GM21528 (cell line): ENCODE data around the gene PLXNA2.

Experiments used
- ATAC-seq: cut with Tn5 transposase; IDR thresholded peaks from one replicate; pipeline ENCODE4 v1.9.1; 2021; ENCODE audit warnings: mild to moderate bottlenecking, moderate library complexity; ENCODE audit not compliant: unreplicated experiment, low FRiP score

The PLXNA2 gene

DNA sequence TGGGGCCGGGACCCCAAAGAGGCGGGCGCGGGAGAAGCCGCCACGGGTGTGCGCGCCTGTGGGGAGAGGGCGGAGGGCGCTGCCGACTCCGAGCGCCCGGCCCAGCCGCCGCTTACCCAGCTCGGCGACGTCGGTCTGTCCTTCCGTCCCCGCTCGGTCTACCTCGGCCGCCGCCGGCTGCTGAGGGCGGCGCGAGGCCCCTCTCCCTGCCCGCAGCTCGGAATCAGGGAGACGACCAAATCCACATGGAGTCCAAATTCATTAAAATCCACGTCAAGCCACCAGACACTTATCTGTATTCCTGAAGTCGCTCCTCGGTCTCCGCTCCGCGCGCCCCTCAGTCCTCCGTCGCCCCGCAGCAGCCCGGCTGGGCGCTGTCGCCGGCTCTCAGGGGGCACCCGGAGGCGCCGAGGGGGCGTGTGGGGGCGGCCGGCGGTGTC lies 637 bp downstream of the PLXNA2 start:
- no peak for ATAC-seq

DNA sequence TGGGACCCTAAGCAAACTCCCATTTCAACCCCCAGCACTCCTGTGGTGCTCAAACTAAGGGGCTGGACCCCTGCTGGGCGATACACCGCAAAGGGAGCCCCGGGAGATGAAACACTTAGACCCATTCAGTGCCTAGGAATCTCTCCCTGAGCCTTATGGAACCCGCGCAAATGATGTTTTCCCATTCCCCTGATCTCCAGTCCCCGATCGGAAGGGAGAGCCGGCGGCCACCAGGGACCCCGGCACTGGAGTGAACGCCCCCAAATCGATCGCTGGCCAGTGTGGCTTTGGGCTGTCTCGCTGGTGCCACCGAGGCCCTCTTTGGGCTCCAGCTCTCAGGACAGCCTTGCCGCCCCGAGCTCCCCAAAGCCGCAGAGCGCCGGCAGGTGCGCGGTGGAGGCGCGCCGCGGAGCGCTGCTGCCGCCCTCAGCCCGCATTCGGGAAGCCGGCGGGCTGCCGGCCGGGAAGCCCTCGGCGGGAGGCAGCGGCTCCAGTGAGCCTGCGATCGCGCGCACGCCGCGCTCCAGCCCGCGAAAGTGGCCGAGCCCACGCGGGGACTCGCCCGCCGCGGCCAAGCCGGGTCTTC lies 1.1 kb downstream of the PLXNA2 start:
- ATAC-seq = no peak

DNA sequence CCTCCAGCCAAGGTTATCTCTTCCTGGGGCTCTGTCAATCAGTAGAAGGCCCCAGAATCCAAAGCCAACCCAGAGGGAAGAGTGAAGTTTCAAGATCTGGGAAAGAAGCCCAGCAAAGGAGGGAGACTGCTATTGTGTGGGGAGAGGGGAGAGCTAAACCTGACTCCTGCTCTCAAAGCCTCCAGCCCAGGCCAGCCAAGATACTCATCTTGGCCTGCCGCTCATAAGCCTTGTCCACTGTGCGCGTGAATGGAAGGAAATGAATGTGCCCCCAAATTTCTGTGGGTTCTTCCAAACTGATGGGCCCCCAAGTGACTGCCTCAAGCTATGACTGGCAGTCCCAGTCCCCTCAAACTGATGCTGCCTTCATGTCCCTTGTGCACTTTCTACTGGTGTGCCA lies 2.0 kb downstream of the PLXNA2 start:
- ATAC-seq = no peak

DNA sequence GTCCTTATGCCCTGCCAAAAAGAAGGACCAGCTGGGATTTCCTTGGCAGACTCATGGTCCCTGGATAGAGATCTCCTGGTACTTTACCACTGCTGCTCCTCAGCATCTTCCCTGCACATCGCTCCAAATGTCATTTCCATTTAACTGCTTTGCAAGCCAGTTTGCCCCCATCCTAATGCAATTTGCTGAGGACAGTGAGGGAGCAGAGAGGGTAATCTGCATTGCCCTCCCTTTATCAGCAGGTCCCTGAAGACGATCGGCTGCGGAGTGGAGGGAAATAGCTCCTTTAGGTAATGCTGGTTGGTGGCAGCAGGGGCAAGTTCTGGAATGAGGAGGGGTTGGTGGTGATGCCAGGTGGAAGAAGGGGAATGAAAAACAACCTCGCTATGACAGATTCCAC lies 2.7 kb downstream of the PLXNA2 start:
- ATAC-seq = no peak

DNA sequence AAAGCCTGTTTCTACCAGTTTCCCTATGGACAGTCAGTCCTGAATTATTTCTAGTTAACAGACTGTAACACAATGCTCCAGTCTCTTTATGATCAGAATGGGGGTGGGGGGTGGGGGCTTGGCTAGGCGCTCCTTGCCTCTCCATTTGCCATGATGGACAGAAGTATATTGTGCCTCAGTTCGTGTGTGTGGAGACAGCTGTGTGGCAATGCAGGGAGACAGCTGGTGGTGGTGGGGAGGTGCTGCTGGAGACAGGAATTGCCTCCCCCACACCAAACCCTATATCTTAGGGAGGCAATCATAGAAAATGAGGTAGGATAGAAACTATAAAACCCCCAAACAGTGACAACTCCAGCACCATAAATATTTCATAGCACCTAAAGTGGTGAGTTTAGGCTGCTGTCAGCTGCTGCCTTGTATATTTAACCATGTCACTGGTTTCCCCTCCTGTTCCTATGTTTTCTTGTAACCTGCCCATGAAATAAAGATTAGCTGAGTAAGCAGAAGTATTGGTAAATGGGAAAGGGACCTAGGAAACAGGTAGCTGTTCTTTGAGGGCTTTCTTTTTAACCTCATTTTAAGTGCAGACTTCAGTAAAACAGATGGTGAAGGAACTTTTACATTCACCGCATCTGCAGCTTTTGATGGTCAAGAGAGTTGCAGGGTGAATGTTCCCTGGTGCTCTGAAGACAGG lies 3.4 kb downstream of the PLXNA2 start:
- no peak for ATAC-seq

DNA sequence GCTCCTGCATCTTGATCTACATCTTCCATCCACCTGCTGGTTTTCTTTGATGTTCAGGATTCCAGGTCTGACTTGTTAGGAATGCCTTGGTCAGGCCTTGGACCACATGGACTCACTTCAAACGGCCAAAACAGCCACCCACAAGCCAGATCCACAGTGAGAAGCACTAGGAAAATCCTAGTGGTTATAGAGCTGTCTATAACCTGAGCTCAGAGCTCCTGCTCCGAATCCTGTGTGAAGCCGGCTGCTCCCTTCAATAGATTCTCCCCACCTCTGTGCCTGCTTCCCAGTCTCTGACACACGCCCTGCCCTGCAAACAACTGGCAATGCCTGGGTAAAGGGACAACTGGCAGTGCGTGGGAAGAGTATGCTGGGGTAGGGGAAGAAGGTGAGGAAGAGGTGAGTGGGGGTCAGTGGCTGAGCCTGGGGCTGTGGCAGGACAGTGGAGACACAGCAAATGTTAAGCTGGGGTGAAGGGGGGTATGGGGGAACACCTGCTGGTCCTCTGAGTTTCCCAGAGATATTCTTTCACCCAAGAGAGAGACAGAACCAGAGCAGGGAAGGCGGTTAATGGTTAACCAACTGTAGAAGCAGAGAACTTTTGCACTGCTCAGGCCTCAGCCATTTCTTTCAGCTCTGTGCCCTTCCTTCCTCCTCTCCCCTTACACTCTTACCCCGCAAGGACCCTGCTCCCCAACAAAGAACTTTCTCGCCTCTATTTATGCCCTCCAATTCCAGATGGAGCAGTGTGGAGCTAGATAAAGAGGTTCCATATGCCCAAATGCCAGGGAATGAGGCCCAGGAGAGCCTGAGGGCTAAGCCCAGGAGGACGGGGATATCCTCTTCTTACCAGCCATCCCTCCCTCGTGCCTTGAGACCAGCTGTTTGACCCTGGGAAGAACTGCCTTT lies 4.5 kb downstream of the PLXNA2 start:
- ATAC-seq = no peak

DNA sequence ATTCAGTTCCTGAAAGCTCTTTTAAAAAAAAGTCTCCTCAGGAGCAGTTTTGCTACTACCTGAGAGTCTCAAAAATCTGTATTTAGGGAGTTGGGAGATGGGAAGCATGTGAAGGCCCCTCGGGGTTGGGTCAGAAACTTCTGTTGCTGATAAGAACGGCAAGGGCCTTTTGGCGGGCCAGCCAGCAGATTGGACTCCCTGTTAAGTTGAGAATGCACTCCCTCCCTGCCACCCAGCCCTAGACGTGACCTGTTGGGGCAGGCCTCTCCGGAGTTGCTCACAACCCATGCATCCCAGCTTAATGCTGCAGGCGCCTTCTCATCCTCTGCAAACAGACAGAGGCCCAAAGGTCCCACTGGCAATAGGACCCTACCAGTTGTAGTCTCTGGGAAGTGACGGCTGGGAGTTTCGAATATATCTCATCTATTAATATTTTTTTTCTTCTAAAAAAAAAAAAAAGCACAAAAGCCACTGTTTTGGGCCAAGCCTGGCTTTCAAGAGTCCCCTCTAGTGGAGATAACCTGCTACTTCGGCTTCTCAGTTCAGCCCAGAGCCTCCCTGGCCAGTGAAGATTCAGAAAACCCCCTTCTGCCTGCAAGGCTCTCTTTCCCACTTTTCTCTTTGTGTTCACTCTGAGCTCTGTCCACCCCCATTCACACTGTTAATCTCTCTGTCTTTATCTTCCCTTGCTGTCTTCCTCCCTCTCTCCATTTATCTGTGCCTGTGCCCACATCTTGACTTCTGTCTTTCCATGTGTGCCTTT lies 5.3 kb downstream of the PLXNA2 start:
- ATAC-seq = no peak

DNA sequence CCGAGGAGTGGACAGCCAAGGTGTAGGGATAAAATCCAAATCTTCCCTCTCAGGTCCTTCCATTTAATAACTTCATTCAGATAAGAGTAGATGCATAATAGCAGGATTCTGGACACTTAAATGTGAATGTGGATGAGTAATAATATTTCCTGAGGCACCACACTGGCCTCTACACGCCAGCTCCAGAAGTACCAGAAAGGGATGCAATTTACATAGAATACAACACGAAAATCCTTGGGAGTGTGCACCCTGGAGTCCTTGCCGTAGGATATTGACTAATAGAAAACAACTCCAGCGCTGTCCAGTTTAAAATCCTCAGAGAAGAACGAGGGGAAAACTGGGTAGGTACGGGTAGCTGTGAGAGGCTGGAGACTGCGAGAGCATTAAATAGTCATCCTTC lies 6.9 kb downstream of the PLXNA2 start:
- no peak for ATAC-seq

DNA sequence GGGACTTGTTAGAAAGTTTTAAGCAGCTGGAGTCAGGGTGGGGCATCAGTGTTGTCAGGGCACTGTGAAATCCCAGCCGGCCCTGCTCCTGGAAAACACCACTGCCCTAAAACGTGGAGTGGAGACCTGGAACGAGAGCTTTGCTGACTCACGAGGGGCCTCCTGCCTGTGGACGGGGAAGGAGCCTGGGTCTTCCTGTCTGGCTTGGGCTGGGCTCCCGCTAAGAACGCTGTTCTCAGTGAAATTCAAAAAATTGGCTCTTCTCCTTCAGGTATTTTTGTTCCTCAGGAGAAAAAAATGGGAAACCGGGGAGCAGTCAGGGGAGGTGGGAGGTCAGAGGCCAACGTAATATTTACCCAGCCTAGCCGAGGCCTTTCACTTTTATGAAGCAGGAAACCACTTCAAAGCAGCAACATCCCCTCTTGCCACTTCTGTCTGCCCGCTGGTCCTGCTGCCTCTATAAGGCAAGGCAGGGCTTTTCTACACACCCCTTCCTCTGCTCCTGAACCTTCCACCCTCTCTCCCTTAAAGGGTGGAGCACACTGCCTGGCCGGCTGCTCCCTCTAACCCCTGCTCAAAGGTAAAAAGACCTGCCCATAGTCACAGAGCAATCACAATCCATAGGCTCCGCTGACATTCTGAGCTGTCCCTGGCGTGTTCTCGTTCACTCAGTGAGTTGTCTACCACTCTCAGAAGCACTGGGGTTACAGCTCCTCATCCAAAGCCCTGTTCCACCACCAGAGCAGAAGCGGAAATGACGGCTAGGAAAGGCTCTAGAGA lies 8.0 kb downstream of the PLXNA2 start:
- no peak for ATAC-seq

DNA sequence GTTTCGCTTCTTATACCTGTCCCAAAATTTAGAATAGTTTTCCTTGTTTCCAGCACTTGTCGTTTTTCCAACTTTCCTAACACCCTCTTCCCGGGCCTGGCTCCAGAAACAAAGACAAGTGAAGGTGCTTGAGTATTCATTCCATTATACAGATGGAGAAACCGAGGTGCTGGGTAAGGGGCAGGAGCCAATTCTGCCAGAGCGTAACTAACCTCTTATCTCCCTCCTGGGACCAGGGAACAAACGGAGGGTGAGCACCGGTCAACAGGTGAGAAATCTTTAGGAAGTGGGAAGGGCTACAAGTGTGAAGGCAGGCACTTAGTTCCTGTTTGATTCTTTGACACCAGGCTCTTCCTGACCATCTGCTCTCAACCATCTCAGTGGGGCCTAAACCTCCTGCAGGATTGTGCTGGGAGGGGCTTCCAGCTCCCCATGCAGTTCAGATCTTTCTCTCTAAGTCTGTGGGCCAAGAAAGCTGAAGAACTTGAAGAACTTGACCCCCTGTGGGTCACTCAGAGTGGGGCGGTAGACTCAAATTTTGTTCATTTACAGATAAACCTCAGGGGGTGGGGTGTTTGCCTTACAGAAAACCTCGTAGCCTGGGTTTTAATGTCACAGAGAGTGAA lies 8.7 kb downstream of the PLXNA2 start:
- no peak for ATAC-seq

DNA sequence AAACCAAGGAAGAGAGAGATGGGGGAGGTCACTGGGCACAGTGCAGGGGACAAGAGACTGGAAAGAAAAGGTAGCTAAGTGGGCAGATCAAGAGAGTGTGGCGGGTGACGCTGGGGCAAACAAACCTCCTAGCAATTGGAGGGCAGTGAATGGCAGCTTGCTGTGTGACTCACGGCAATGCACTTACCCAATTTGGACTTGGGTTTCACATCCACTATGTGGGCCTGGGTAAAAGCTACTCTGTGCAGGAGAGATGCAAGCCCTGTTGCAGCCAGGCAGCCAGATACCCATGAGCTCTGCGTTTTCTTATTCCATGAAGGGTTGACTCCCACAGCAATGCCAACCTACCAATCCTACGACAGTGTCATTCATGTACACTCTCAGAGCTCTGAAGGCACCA lies 9.5 kb downstream of the PLXNA2 start:
- ATAC-seq = no peak

DNA sequence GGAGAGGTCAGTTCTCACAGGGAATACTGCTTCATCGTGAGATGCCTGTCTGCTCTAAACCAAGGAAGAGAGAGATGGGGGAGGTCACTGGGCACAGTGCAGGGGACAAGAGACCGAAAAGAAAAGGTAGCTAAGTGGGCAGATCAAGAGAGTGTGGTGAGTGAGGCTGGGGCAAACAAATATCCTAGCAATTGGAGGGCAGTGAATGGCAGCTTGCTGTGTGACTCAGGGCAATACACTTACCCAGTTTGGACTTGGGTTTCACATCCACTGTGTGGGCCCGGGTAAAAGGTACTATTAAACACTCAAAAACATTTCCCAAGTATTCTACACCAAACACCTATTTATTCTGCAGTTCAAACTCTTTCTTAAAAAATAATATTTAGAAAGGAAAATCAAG lies 10.2 kb downstream of the PLXNA2 start:
- ATAC-seq = no peak

DNA sequence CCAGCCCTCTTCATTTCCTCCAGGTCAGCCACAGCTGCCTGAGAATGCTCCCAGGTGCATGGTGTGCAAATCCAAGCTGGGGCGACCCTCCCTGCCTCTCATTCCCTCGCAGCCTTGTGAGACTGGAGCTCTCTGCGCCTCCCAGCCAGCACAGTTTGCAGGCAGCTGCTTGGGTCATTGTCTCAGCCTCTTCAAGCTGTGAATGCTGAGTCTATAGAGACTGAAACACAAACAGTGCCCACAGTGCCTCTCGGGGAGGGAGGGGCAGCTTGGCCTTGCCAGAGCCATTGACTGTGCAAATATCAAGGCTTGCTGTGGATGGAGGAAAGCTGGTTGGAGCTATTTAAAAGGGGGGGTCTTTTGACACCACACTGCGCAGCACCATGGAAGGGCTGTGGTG lies 10.6 kb downstream of the PLXNA2 start:
- no peak for ATAC-seq

DNA sequence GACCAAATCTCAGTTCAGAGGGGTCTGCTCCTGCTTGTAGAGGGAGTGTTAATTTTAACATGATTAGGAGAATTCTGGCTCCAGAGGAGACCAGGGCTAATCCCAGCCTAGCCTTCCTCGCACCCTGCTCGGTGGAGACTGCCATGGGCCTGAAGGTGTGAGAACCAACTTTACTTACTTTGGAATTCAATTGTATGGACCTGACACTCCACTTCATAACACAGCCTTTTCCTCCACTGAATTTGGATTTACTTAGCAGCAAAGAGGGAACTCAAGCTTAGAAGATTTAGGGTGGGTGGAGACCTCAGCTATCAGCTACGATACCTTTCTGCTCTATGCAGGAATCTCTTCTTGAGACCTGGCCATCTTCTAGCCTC lies 11.5 kb downstream of the PLXNA2 start:
- no peak for ATAC-seq

DNA sequence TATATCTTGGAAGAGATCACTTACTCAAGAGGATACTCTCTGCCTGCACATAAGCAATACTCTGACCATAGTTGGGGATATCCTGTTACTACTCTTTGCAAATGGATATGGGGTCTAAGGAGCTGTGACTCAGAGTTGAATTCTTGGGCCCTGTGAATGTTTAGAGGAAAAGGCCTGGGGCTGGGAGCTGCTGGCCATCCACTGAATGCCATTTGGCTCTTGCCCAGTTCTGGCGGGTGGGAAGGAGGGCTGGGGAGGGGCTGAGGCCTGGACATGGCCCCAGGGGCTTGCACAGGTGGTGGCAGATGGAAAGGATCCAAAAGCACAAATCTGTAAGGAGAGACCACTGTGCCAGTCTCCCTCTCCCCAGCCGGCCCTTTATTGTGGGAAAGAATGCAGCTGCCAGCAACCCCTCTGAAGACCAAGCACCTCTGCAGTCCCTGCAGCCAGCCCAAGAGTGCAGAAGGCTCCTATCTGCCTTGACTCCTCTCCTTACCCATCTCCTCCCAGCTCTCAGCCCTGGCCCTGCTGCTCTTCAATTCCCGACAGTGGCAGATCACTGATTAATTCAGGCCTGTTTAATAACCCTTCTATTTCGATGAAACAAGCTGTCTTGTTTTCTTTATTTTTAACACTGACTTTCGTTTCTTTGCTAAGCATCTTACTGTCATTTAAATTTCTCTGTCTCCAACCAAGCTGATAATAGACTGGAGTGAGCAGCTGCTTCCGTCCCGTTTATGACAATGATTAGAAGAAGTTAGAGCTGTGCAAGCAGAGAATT lies 12.1 kb downstream of the PLXNA2 start:
- no peak for ATAC-seq

DNA sequence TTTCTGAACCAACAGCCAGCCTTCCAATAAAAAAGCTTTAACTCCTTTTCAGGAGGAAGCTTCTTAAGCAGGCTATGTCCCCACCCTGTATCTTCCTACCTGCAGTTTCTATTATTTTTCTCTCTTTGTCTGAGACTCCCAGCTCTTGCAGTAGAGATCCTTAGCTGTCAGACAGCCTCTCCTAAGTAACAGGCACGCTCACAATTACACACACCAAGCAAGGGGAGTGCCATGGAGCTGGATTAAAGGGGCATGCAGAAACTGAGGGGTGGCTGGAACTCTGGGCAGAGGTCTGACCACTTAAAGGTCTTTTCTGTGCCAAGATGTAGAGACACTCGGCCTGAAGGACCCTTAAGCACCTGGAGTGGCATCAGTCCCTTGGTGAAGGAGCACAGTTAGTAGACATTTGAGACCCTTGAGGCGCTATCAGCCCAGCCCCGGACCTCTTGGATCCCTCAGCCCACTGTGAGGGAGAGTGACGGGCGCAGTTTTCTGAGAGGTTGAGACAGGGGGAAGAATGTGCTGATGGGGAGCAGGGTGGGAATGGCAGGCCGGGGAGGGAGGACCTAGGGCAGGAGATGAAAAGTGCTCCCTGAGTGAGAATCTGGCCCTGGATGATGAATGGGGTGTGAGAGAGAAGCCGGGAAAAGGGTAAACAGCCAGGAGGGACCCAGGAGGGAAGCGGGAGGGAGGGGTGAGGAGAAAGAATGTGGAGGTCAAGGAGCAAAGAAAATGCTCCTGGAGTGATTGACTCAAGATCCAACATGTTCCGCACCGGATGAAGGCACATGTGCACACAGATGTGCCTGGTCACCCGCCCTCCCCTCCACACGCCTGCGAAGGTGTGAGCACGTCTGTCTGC lies 13.3 kb downstream of the PLXNA2 start:
- no peak for ATAC-seq

DNA sequence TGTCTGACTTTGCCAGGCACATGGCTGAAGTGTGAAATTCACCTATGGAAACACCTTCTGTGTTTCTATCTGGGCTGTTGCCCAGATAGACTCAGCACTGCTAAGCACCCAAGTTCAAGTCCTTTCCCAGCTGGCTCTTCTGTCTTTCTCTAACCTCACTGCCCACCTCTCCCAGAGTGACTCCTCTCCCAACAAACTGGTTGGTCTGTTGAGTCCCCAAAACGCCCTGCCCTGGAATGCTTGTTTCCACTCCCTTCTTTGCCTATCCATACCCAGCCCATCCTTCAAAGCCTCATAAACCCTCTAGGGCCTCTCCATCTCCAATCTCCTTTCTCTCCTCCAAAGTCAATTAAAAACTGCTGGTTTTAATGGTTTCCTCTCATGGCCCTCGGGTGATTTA lies 15.6 kb downstream of the PLXNA2 start:
- ATAC-seq = no peak

DNA sequence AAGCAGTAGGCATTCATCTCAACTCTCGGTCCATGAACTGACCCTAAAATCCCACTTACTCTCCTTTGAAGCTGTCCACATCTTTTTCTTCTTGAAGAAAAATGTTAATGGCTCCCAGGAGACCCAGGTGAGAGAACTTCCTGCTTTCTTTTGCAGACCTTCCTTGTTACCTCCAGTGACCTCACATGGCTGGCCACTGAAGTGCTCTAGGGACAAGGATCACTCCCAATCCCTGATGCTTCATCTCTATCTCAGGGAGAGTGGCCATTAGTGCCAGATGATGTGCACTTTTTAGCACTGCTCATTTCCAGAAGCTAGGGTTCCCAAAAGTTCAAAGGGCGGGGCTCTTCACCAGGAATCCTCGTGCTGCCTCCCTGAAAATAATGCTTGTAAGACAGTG lies 16.2 kb downstream of the PLXNA2 start:
- no peak for ATAC-seq
